Stimulated activated CD8-positive, alpha-beta memory T cell treated with anti-CD3 and anti-CD28 coated beads, Interleukin-12 subunit alpha, Interleukin-12 subunit beta, amount 100 ng/mL, for 24 hours (primary cell): ENCODE data around the gene TGM2.

Experiments
- DNase-seq: peaks from one replicate; pipeline ENCODE4 v3.0.0-alpha.2; 2020; ENCODE audit errors: extremely low read depth

Gene TGM2

DNA sequence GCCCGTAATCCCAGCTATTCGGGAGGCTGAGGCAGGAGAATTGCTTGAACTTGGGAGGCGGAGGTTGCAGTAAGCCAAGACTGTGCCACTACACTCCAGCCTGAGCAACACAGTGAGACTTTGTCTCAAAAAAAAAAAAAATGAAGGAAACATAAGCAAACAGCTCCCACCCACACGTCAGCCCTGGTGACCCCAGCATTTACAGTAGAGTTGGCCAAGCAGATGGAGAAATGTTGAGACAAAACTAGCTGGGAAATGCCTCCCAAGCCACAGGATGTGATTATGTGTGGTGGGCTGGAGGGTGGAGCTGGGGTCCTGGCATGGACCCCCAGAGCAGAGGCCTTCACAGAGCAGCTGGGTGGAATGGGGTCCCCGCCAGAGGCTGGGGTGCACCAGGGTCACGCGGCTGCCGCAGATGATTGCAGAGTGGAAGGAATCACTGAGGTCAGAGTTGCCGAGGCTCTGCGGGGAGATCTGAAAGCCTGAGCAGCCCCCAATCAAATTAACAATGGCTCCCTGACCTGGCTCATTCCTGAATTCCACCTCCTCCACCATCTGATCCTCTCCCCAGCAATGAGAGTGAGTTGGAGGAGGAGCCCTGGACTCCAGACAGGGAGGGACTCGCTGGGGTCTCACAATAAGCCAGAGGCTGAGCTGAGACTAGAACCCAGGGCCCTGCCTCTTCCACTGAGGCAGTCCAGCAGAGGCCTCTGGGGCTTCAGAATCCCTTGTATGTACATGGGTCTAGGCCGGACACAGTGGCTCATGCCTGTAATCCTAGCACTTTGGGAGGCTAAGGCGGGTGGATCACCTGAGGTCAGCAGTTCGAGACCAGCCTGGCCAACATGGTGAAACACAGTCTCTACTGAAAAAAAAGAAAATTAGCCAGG, 34.7 kb upstream of the TGM2 start:
- DNase-seq = no peak

DNA sequence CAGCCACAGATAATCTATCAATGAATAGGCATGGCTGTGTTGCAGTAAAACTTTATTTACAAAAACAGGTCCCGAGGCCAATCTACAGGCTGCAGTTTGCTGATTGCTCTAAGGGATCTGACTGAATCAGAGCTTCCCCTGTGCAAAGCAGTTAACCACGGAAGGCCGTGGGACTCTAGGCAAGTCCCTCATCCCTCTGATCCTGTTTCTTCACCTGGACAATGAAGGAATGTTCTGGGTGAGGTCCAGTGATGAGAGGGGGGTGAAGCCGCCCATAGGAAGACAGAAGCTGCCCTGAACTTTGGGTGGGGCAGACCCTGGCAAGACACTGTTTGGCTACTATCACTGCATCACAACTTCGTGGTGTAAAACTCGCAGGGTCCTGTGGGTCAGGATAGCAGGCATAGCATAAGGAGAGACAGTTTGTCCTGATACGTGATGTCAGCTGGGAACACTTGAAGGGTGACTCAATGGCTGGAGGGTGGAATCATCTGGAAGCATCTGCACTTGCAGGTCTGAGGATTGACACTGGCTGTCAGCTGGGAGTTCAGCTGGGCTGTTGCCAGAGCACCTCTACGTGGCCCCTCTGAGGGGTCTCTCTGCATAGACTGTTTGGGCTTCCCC, 33.3 kb upstream of the TGM2 start:
- DNase-seq = no peak

DNA sequence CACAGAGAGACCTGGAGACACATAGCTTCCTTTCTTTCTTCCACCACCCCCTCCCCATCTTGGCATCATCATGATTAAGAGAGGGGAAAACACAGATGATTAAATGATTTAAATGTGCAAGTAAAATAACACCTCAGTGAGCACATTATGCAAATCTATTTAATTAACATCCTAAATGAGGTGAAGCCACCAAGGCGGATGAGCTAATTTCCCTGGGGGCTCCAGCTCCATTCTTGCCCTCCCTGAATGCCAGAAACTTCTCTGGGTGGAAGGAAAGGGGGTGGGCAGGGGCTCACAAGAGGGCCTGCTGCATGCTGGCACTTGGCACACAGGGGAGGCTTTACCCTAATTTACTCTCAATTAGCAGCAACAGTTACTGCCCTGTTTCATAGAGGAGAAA, 32.5 kb upstream of the TGM2 start:
- no peak for DNase-seq

DNA sequence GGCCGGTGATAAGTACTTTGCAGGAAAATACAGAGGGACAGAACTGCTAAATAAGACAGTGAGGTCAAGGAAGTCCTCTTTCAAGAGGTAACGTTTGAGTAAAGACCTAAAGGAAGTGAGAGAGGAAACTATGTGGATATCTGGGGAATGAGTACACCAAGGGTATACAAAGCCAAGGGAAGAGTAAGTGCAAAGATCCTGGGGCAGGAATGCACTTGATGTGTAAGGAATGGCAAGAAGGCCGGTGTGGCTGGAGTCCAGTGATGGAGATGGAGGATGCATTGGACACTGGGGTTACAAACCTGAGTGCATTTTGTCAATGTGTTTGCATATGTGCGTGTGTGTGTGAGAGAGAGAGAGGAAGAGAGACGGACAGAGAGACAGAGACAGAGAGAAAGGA, 32.1 kb upstream of the TGM2 start:
- no peak for DNase-seq

DNA sequence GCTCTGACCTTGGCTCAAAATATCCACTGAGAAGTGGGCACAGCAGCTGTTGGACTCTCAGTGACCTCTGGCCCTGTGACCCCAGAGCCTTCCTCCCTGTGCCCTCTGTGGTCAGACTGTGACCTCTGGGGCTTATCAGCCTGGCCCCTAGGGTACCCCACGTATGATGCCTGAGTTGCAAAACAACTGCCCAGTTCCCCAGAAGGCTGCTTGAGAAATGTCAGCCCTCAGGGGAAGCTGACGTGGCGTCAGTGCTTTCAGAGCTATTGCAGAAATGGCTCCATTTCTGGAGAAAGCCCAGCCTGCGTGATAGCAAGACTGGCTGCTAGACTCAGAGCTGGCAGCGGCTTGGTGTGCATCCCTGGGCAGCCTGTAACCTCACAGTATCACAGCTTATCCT, 31.5 kb upstream of the TGM2 start:
- DNase-seq = no peak

DNA sequence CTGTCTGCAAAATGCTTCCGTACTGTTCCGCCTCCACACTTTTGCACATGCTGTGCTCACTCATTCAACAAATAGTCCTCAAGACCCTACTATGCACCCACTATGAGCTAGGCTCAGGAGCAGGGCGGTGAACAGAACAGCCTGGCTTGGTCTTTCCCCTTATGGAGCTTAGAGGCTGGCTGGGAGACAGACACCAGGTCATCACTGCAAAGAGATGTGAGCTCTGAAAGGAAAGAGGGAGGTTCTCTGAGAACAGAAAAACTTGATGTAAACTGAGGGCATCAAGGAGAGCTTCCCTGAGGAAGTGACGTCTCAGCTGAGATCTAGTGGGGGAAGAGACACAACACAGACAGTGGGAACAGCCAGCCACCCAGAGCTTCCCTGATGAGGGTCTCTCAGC, 31.0 kb upstream of the TGM2 start:
- no peak for DNase-seq

DNA sequence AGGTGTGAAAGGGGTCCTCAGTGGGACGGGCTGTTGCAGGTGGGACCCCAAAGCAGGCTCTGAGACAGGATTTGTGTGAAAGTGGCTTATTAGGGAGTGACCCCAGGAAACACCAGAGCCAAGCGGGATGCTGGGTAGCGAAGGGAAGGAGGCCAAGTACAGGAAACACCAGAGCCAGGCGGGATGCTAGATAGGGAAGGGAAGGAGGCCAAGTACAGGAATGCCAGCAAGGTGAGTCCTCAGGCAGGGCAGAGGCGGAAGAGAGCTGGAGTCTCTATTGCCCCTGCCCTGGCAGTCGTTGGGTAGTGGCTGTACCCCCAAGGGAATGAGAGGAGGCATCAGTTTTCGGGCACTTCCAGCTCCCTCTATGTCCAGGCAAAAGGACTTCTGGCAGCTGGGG, 30.5 kb upstream of the TGM2 start:
- no peak for DNase-seq

DNA sequence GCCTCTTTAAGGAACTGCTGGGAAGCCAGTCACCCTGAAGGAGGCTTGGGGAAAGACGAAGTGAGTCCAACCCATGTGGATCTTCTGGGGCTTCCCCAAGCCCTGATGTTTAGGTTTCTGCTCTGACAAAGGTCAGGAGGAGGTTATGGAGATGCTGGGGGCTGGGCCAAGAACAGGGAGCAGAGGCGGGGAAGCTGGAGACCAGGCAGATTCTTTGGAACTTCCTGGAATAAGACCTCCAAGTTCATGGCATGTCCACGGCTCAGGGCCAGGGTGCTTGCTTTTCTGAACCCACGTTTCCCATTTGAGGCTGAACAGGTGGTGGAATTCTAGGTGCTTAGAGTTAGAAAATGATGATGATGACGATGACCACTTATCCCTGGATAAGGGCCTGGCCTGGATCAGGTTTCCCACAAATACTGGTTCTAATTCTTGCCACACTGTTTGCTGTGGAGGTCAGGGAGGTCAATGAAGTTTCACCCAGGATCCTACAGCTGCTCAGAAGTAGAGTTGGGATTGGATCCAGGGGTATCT, 30.0 kb upstream of the TGM2 start:
- DNase-seq = no peak

DNA sequence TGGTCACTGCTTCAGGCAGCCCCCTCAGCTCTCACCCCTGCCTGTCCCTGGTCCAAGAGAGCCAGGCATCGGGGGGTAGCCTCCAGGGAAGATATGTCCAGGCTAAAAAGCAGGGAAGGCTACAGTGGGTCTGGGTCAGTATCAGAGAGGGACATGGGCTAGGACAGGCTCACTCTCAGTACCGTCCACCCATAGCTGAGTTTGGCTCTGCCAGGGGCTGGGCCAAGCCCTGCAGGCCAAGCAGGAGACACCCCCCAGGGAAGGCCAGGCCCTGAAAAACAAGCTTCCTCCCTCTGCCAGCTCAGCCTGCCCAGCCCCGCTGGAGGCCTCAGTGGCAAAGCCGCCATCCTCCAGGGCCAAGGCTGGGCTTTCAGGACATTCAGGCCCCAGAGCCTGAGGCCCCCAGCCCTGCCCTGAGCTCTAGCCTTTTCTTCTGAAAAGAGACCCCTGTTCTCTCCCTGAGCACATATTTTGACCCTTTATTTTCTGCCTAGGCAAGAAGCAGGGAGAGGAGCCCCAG, 28.6 kb upstream of the TGM2 start:
- no peak for DNase-seq

DNA sequence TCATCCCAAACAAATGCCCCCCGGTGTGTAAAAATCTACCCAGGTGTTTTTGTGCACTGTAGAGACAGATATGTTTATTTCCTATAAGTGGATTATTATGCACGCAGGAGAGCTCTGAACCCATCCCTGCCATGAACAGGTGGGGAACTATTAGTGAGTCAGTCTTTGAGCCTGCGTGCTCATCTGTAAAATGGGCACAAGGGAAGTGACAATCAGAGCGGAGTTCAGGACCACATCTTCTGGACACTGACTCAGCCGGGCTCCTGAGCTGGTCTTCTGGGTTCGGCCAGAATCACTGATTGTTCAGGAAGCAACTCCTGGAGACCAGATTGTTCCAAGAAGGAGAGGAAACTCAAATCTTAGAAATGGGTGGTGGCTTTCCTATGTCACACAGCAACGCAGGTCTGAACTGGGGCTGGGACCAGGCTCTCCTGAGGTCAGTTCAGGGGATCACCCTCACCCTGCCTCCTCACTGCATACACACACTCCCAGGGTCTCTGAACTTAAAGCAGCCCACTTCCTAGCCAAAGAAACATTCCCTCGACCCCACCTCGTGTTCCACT, 27.3 kb upstream of the TGM2 start:
- no peak for DNase-seq

DNA sequence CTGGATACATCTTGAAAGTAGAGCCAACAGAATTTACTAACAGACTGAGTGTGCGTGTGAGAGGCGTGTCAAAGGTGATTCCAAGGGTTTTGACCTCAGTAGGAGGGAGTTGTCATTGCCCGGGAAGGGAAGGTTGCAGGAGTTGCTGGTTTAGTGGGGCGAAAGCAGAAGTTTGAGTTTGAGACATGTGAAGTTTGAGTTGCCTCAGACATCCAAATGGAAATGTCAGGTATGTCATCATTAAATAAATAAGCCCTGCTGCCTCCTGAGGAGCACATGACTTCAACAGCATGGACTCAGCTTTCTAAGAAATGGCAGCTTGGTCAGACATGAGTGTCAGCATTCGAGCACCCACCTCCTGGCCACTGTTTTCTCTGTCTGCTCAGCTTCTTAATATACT, 26.6 kb upstream of the TGM2 start:
- DNase-seq = no peak

DNA sequence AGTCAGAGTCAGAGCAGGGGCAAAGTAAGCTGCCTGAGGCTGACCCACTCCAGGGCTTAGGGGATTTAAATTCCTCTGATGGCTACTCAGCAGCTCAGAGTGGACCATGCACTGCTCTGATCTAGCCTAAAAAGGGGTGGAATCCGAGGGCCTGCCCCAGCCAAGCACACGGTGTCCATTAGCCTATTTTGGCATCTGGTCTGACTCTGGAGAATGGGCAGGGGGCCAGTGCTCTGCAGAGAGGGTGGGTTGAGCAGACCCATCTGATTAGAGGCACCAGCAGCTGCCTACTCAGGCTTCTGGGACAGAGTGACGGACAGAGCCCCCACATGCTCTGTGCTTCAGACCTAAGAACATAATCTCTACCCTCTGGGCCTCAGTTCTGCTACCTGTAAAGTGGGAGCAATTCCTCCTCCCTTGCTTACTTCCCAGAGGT, 25.9 kb upstream of the TGM2 start:
- DNase-seq = no peak

DNA sequence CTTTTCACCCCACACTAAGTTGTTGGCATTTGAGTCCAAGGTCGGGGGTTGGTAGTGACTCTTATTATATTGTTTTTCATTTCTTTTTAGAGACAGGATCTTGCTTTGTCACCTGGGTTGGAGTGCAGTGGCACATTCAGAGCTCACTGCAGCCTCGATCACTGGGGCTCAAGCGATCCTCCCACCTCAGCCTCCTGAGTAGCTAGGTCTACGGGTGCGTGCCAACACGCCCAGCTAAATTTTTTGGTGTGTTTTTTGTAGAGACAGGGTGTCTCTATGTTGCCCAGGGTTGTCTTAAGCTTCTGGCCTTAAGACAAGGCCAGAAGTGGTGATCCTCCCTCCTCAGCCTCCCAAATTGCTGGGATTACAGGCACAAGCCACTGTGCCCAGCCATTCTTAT, 25.1 kb upstream of the TGM2 start:
- no peak for DNase-seq

DNA sequence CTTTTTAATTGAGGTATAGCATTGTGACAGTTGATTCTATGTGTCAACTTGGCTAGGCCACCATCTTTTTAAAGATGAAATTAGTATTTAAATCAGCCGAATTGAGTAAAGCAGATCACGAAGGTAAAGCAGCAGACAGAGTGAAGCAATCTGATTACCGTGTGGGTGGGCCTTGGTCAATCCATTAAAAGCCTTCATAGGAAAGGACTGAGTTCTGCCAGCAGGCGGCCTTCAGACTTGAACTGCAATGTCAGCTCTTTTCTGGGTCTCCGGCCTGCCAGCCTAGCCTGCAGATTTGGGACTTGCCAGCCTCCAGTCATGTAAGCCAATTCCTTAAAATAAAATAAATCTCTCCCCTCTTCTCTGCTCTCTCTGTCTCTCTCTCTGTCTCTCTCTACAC, 22.4 kb upstream of the TGM2 start:
- DNase-seq = no peak

DNA sequence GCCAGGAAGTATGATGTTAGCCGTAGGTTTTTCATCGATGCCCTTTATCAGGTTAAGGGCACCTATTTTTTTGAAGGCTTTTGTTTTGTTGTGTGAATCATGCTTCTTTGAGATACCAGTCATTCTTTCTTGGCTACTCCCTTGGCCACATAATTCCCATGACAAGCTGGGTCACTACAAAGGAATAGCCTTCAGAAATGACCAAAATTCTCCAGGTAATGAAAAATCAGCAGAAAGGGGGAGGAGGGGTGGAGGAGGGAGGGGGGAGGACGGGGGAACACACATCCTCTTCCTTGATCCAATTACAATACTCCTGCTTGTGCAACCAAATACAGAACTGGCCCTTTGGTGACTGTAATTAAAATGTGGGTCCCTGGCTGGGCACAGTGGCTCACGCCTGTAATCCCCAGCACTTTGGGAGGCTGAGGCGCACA, 21.7 kb upstream of the TGM2 start:
- no peak for DNase-seq

DNA sequence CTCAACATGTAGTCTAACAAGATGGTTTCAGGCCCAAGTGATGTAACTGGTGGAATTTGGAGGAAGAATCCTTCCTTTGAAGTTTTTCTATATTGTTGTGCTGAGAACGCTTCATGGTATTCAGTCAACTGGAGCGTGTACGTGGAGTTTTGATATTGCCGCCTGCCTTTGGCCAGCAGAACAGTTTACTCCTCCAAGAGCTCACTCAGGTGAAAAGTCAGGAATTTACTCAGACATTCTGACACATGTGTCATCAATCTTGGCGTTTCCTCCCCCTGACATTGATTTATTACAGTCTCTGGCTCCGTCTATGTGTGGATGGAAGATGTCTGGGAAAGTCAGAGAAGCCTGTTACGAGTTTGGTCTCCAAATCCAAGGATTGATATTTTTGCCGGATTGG, 19.0 kb upstream of the TGM2 start:
- no peak for DNase-seq

DNA sequence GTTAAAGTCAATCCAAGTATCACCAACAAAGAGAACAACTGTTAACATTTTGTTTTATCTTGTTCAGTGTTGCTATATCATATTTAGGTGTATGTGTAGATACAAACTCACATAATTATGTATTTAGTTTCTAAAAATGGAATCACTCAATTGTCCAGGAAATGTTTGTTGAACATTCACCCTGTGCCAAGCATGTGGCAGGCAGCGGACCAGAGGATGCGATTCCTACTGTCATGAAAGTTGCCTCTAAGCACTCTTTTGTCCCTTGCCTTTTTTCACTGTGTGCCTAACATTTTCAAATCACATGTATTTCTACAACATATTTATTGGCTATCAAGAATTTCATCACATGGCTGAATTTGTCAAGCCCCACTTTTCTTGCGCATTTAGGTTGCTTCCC, 16.9 kb upstream of the TGM2 start:
- no peak for DNase-seq

DNA sequence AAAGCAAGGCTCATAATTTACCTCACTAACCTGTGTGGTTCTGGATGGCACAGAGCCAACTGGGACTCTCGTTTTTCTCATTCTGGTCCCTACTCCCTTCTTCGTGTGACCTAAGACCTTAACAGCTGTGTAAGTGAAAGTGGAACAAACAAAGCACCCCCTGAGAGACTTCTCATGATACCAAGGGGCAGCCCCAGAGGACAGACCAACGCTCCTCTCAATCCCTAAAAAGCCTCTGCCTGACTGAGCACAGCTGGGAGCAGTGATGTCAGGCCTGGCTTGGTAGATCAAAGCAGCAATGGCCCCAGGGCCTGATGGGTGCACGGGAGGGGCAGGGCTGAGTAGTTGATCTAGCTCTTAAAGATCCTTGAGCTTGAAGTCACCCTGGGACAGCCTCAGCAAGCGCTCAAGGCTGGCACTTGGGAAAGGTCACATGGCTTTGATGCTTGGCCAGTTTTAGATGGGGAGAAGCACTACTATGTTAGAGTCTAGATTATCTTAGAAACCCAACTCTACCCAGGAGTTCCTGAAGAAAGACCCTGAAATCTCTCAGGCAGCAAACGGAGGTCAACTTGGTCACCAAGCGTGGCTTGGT, 16.2 kb upstream of the TGM2 start:
- DNase-seq = no peak

DNA sequence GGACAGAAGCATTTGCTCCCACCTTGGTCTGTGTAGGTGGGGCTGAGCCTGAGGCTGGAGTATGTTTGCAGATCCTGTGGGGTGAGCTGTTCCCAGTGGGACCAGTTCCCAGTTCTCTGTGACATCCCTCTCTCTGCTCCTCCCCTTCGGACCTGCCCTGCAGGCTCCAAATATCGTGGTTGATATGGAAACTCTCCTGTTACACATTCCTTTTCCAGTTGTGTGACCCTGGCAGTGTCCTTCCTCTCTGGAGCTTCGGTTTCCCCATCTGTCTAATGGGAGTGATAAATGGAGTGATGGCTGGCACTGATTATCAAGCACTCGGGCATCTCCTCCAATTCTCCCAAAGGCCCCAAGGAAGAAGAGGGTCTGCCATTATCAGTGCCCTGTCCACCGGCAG, 15.7 kb upstream of the TGM2 start:
- DNase-seq = no peak

DNA sequence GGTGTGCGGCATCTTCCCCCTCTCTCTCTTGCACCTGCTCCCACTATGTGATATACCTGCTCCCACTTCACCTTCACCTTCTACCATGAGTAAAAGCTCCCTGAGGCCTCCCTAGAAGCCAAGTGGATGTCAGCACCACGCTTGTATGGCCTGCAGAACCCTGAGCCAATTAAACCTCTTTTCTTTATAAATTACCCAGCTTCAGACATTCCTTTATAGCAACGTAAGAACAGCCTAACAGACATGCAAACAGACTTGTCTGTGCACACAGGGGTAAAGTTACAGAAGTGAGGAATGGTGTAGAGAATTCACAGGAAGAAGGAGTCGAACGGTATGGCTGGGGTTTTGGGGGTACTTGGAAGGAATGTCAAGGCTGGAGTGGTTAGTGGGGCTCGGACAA, 14.8 kb upstream of the TGM2 start:
- no peak for DNase-seq

DNA sequence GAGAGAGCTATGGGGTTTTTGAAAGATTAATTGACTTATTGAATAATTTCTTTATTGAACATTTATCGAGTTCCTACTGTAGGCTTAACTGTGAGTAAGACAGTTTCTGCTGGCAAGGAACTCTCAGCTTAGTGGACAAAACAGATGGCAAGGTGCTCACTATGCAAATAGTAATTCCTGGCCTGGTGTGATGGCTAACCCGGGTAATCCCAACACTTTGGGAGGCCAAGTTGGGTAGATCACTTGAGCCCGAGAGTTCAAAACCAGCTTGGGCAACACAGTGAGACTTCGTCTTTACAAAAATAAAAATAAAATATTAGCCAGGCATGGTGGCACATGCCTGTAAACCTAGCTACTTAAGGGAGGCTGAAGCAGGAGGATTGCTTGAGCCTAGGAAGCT, 13.5 kb upstream of the TGM2 start:
- no peak for DNase-seq

DNA sequence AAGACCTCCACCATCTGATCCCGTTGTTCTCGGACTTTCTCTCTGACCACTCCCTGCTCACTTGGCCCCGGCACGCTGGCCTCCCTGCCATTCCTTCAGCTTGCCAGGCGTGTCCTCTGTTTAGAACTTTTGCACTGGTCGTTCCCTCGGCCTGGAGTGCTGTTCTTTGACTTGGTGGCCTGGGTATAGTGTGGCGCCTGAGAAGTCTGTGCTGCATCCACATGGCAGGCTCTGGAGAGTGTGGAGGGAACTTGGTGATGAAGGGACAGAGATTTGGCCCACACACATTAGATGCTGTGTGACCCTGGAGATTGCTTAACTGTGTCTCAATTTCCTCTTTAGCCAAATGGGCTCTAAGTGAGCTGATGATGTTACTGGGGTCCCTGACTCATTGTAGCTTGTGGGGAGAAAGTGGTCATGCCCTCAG, 13.0 kb upstream of the TGM2 start:
- DNase-seq = no peak
